HG03457 (cell line): ENCODE measurements around the gene LYPD8.
"Not testable (repeated sequence)": the region's sequence is repeated elsewhere in the genome, so short reads cannot be mapped to it uniquely, and the experiment has no call there.

Experiments used
- ATAC-seq: cut with Tn5 transposase; IDR thresholded peaks from one replicate; pipeline ENCODE4 v1.9.1; 2021; ENCODE audit warnings: moderate number of reproducible peaks; ENCODE audit not compliant: unreplicated experiment

Gene LYPD8, protein sequence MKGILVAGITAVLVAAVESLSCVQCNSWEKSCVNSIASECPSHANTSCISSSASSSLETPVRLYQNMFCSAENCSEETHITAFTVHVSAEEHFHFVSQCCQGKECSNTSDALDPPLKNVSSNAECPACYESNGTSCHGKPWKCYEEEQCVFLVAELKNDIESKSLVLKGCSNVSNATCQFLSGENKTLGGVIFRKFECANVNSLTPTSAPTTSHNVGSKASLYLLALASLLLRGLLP

DNA sequence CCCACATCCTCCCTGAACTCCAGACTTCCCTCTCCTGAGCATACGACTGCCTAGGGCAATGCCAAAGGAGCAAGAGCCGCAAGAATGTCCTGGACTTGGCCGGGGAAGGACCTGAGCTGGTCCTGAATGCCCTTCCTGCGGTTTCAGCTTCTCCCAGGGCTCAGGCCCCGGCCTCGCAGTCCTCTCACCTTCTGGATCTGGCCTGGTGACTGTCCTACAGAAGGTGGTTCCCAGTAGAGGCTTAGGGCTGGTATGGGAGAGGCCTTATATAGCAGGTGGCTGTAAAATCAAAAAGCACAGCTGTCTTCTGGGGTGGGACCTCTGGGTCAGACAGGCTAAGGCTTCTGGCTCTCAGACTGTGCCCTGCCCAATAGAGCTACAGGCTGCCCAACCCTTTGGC, at the start of gene LYPD8:
LYPD8 (minus strand) TSS at position 243 of the 400 bp plus-strand sequence. CDS start 4,678 bp downstream, outside the sequence.
- ATAC-seq: no peak

DNA sequence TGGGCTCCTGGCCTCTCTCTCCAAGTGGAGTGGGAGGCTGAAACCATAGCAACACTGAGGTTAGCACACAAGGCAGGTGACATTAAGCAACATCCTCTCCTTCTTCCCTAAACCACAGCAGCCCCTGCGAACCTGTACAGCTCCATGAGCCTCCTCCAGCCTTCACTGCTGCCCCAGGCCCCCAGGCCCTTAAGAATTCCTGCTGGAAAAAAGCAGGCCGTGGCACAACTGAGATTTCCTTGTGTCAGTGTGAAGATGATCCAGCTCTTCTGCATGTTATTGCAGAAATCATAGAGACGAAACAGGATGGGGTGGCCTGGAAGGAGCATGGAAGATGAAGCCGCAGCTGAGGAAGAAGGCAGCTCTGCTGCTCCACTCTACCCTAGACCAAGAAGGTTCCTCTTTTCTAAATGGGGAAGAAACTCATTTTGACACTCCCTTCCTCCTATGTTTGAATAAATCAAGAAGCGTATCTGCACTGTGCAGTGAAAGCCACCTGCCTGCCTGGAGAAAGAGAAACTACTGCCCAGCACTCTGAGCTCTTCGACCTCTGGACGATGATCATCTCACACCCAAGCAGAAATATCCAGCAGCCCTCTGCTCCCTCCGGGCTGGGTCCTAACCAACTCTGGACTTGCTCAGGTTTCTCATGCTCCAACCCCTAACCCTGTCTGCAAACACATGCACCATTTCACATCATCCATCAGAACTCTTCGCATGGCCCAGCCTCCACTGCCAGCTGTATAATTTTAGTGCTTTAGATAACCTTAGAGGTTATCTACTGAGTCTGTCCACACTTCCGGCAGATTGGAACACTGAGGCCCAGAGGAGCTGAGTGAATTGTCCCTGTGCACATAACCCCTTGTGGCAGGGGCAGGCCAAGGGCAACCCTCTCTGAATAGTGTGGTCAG, 49.5 kb upstream of the LYPD8 start:
- ATAC-seq: peak; percentile 78

DNA sequence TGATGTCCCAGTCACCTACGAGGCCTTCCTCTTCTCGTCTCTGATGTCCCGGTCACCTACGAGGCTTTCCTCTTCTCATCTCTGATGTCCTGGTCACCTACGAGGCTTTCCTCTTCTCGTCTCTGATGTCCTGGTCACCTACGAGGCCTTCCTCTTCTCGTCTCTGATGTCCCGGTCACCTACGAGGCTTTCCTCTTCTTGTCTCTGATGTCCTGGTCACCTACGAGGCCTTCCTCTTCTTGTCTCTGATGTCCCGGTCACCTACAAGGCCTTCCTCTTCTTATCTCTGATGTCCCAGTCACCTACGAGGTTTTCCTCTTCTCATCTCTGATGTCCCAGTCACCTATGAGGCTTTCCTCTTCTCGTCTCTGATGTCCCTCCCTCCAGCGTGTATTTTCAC, 47.9 kb upstream of the LYPD8 start:
- ATAC-seq: not testable (repeated sequence)

DNA sequence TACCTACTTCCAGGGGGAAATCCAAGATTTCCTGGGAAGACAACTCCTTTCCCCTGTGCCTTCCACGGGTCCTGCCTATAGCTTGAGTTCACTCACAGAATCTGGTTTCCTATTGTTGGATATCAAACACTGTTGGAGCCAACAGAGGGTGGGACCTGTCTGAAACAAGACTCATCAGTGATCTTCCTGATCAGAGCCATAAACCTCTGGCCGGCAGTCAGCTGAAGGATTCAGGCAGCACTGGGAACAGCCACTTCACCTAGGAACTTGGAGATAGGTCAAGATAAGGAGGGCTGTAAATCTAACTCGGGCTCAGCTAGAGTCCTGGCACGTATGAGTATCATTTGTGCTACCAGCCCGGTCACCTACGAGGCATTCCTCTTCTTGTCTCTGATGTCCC, 46.9 kb upstream of the LYPD8 start:
- no peak for ATAC-seq

DNA sequence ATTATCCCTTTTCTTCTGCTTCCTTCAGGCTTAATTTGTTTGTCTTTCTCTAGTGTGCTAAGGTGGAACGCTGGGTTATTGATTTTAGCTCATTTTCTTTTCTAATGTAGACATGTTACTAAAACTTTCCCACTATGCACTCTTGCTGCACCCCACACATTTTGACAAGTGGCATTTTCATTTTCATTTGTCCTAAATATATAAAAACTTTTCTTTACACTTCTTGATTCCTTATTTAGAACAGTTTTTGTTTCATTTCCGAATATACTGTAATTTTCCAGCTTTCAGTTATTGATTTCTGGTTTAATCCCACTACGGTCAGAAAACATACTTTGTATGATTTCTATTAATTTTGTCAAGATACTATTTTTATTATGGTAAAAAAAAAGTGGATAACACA, 44.9 kb upstream of the LYPD8 start:
- no peak for ATAC-seq

DNA sequence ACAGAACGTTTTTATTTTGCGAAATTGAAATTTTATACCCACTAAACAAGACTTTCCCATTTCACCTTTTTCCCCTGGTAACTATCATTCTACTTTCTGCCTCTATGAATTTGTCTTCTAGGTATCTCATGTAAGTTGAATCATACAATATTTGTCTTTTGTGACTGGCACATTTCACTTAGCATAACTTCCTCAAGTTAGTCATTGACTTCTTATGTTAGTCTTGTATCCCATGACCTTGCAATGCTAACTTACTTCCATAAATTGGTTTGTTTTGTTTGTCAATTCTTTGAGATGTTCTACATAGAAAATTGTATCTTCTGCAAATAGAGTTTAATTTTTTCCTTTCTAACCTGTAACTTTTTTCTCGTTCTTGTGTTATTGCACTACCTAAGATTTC, 43.2 kb upstream of the LYPD8 start:
- no peak for ATAC-seq

DNA sequence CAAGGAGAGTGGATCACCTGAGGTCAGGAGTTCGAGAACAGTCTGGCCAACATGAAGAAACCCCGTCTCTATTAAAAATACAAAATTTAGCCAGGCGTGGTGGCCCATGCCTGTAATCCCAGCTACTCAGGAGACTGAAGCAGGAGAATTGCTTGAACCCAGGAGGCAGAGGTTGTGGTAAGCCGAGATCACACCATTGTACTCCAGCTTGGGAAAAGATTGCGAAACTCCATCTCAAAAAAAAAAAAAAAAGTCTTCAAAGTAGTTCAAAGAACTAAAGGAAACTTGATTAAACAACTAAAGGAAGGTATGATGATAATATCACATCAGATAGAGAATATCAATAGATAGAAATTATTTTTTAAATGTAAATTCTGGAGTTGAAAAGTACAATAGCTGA, 39.1 kb upstream of the LYPD8 start:
- not testable (repeated sequence) for ATAC-seq

DNA sequence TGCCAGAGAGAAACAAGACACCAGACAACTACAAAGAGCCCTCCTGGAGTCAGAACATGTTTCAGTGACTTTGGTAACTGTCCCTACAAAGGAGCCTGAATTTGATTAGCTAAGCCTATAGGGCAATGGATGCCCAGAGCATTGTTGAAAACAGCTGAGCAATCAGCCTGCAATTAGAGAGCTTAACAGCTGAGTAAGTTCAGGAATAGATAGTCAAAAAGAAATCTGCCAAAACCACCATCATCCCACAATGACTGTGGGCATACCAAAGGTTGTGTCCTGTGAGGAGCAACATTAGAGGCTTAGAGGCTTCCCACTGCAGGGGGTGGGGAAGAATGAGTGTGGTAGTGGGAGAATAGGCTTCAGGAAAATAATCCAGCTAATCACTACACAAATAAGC, 38.0 kb upstream of the LYPD8 start:
- peak; percentile 94 for ATAC-seq

DNA sequence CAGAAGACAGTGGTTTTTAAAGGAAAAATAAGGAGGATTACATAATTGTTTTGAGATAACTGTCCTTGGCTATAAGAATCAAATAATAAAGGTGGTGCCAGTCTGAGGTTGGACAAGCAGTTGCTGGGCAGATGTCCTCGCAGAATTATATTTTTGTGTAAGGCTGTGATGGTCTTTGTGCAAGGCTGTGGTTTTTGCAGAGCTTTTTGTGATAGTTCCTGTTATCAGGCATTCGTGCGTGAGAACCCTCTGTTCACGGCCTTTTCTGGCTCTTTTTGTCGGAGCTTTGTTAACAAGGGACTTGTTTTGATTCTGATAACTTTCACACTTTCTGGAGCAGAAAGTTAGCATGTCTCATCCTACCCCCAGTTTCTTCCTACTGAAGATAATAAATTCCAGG, 36.8 kb upstream of the LYPD8 start:
- no peak for ATAC-seq

DNA sequence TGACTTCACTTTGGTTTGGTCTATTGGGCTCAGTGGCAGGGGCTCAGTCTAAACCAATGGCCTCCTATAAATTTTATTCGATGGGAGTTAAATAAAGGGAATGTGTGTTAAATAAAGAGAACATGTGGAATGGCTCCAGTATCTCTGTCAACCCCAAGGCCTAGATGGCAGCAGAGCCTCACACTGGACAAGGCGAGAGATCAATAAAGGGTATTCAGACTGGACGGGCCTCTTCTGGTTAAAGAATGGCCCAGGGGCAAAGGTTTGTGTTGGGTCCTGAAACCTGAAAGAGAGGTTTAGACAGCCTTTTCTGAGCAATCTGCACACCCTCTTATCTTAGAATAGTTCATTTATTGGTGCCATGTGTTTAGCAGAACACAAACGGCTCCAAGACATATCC, 35.5 kb upstream of the LYPD8 start:
- no peak for ATAC-seq

DNA sequence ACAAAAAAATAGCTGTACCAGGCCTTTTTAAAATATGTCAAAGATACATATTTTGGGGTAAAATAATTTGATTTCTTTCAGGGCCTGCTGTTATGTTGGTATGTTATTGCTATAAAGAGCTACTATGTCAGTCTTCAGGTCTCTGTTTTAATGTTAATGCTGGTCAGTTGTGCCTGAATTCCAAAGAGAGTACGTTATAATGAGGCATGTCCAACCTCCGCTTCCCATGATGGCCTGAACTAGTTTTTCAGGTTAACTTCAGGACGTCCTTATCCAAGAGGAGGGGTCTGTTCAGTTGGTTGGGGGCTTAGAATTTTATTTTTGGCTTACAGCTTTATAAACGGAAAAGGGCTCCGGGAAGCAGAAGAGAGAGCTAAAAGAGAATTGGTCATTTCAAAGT, 34.9 kb upstream of the LYPD8 start:
- ATAC-seq: no peak

DNA sequence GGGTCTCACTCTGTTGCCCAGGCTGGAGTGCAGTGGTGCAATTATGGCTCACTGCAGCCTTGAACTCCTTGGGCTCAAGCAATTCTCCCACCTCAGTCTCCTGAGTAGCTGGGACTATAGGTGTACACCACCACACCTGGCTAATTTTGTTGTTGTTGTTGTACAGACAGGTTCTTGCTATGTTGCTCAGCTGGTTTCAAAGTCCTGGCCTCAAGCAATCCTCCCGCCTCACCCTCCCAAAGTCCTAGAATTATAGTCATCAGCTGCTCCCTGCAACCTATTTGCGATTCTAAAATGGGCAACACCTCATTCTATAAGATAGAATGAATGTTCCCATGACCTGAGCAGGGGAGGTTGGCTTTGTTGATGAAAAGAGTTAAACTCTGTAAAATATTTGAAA, 33.8 kb upstream of the LYPD8 start:
- ATAC-seq: not testable (repeated sequence)

DNA sequence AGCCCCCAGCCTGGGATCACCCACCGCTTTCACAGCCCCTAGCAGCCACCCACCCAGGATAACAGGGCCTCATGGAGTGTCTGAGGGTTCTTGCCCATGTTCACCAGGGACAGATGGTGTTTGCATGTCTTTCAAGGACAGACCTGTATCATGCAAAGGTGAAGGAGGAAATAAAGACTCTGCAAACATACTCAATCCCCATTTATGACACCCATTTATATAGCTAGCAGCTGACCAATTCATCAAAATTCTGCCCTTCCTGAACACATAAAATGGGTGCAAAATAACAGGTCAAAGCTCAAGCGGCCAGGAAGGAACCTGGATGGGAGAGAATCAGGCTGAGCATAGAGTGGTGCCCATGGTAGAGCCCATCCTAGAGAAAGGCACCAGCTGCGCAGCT, 32.8 kb upstream of the LYPD8 start:
- no peak for ATAC-seq

DNA sequence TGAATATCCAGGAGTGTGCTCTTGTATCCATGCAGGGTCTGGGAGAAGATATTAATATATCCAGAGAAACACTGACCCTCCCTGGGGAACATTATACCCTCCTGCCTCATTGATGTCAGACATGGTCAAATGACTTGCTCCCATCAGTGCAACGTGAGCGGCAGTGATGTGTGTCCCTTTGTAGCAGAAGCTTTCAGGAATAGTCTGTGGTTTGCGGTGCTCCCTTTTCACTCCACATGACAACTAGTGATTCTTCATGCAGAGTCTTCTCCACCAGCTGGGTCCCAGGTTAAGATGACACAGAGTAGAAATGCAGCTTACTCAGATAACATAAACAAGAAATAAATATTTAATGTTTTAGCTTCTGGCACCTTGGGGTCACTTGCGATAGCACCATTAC, 31.9 kb upstream of the LYPD8 start:
- no peak for ATAC-seq

DNA sequence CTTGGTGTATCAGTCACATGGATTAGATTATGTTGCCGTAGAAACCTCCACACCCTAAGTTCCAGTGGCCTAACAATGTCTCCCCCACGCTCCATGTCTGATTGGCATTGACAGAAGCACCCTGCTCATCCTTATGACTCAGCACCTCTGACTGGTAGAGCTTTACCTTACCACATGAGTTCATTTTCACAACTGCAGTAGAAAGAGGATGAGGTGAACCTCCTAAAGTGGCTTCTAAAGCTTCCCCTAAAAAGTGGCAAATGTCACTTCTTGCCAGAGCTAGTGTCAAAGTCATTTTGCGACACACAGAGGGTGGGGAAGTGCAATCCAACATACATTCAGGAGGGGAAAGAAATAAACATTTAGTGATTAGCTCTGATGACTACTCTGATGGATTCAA, 30.6 kb upstream of the LYPD8 start:
- peak; percentile 58 for ATAC-seq

DNA sequence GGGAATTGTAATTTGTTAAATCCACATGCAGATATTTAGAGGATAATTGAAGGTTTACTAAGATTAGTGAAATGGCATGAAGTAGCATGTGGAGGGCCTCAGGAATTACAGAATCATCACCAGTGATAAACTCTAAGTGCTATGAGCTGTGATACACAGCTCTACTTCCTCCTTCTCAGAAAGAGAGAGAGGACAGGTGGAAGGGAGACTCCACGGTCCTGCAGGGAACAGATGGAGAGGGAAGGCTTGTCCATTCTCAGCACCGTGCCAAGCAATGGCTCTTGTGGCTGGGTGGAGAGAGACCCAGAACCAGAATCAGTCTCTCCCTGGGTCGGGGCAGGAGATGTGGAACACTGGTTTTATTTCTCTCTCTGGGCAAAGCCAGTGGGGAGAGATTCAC, 27.8 kb upstream of the LYPD8 start:
- ATAC-seq: no peak

DNA sequence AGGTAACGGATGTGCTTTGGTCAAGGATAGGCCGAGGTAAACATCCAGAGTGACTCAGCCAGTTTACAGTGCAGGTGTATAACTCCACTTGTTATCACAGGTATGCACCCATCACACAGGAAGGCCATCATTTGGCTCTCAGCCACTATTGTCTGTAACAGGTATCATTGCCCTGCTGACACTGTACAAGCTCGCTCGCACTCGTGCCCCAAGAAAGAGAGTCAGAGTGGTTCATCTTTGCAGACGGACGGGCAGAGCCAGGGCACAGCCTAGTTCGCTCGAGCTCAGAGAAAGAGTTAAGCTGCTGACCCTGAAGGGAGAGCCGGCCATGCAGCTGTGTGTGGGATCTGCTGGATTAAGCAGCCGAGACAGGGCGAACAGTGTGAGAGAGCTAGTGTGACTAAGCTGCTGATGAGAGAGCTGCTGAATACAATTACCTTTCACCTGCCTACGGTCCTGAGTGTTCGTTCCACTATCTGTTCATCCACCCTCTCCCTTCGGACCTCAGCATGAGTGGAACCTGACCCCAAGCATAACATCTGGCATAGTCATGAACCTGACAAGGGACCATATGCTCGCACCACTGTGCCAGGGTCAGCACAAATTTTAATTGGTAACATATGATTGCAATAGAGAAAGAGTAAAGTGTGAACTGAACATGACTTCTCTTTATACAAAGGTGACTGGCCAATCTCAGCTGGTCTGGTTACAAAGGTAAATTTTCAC, 27.0 kb upstream of the LYPD8 start:
- no peak for ATAC-seq

DNA sequence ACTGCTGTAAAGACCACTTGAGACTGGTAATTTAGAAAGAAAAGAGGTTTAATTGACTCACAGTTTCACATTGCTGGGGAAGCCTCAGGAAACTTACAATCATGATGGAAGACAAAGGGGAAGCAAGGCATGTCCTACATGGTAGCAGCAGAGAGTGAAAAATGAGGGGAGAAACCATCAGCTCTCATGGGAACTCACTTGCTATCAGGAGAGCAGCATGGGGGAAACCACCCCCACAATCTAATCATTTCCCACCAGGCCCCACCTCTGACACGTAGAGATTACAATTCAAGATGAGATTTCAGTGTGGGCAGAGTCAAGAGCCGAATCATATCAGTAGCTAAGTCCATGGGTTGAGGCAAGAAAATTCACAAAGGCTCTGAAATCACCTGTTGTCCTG, 23.8 kb upstream of the LYPD8 start:
- no peak for ATAC-seq

DNA sequence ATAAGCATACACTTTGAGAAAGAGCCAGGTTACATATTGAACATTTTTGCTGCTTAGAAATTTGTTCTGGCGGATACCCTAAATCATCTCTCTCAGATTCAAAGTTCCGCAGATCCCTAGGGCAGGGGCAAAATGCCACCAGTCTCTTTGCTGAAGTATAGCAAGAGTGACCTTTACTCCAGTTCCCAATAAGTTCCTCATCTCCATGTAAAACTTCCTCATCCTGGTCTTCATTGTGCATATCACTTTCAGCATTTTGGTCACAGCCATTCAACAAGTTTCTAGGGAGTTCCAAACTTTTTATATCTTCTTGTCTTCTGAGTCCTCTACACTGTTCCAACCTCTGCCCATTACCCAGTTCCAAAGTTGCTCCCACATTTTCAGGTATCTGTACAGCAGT, 23.3 kb upstream of the LYPD8 start:
- no peak for ATAC-seq

DNA sequence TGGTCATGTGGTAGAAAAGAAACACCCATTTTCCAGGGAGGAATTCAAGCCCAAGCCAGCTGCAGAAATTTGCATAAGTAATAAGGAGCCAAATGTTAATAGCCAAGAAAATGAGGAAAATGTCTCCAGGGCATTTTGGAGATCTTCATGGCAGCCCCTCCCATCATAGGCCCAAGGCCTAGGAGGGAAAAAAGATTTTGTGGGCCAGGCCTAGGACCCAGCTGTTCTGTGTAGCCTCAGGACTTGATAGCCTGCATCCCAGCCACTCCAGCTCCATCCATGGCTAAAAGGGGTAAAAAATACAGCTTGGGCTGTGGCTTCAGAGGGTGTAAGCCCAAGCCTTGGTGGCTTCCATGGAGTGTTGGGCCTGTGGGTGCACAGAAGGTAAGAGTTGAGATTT, 21.4 kb upstream of the LYPD8 start:
- ATAC-seq: no peak

DNA sequence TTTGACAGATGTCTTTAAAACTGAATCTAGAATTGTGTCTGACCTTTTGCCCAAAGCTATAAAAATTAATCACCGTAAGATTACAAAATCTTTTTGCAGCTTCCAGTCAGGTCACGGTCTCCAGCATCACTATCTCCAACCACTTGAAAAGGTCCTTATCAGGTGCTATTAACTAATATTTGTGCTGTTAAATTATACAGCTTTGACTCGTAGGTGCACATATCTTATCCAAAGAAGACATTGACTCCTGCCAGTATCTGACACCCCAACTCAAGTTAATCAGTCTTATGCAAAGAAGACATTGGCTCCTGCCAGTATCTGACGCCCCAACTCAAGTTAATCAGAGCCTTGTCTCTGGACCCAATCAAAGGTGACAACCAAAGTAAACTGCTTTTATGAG, 19.9 kb upstream of the LYPD8 start:
- no peak for ATAC-seq

DNA sequence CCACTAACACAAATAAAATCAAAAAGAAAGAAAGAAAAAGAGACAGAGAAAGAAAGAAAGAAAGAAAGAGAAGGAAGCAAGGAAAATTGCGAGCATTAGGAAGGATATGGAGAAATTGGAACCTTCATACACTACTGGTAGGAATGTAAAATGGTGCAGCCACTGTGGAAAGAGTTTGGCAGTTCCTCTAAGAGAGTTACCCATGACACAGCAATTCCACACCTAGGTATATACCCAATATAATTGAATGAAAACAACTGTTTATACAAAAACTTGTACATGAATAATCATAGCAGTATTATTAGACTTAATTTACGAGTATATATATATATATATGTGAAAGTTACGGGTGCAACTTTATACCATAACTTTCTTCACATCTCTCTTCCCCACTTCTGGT, 4.1 kb upstream of the LYPD8 start:
- no peak for ATAC-seq
